LHCN-M2 (cell line): Measurements from ENCODE around the gene SACM1L. TPM values are rescaled to one million over a fixed set of nuclear protein-coding genes. Genes with fewer than 3 reads are reported as not detected.

ENCODE experiments used
- DNase-seq: peaks from one replicate; pipeline ENCODE4 v3.0.0-alpha.2; 2012; ENCODE audit warnings: low read depth
- polyA plus RNA-seq: library from polyadenylated mRNA; unstranded; fragments of >200 nt; gene quantifications from one replicate; pipeline ENCODE4 v1.2.1, GENCODE V29; 2012; ENCODE audit warnings: missing spikeins
- total RNA-seq: library from RNA; depleted of rRNA; stranded (reverse); fragments of >200 nt; gene quantifications from 2 replicates; pipeline ENCODE4 v1.2.3, GENCODE V29; 2014; rRNA removed

The SACM1L gene, protein sequence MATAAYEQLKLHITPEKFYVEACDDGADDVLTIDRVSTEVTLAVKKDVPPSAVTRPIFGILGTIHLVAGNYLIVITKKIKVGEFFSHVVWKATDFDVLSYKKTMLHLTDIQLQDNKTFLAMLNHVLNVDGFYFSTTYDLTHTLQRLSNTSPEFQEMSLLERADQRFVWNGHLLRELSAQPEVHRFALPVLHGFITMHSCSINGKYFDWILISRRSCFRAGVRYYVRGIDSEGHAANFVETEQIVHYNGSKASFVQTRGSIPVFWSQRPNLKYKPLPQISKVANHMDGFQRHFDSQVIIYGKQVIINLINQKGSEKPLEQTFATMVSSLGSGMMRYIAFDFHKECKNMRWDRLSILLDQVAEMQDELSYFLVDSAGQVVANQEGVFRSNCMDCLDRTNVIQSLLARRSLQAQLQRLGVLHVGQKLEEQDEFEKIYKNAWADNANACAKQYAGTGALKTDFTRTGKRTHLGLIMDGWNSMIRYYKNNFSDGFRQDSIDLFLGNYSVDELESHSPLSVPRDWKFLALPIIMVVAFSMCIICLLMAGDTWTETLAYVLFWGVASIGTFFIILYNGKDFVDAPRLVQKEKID
- total RNA-seq: 64.5 and 71.3 TPM in 2 replicates
- polyA plus RNA-seq: 17.1 TPM

DNA sequence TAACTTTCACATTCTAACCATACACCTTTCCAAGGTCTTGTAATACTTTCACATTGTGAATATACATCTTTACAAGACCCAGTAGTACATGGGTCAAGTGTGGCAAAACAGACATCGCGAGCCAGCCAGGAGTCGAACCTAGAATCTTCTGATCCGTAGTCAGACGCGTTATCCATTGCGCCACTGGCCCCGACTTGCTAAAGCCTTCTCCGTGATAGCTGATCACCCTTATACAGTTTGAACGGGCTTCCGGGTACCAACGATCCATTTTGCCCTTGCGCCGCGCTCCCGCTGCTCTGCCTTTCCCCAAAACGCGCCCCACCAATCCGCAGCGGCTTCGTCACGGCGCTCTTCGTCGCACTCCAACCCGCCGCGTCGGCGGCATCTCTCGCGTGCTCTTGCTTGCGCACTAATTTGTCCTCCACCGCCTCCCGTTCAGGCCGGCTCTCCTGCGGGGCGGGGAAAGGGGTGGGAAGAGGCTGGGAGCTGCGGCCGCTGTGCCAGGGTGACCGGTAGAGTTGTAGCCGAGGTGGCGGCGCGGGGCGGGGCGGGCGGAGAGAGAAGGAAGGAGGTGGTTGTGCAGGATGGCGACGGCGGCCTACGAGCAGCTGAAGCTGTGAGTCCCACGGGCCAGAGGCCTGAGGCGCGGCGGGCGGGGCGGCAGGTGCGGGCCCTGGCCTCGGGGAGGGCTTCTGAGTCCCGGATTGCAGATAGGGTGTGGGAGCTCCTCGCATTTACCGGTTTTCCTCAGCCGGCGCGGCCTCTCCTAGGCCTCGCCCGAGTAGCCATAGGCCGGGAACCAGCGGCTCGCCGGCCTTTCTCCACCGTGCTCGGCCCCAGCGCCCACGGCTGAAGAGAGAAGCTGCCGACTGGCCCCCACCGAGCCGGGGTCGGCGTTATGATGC lies at the start of gene SACM1L:
Gene SACM1L, plus strand, starts transcription at position 515 of the 905 bp plus-strand sequence. Its CDS starts 70 bp downstream, at position 585.
- DNase-seq: peak; percentile 99

DNA sequence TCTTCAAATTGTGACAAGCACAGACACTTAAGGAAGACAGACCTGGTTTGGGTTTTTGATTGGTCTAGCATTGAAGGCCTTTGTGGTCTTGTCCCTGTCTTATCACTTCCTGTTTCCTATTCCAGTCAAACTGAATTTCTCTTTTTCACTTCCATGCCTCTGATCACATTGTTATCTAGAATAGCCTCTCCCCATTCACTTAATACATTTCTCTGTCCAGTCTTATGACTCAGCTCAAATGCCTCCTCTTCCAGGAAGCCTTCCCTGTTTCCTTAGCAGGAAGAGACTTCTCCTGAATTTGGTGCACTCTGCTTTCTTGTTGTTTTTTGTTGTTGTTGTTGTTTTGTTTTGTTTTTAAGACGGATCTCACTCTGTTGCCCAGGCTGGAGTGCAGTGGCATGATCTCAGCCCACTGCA lies 49.1 kb upstream of the SACM1L start:
- no peak for DNase-seq

DNA sequence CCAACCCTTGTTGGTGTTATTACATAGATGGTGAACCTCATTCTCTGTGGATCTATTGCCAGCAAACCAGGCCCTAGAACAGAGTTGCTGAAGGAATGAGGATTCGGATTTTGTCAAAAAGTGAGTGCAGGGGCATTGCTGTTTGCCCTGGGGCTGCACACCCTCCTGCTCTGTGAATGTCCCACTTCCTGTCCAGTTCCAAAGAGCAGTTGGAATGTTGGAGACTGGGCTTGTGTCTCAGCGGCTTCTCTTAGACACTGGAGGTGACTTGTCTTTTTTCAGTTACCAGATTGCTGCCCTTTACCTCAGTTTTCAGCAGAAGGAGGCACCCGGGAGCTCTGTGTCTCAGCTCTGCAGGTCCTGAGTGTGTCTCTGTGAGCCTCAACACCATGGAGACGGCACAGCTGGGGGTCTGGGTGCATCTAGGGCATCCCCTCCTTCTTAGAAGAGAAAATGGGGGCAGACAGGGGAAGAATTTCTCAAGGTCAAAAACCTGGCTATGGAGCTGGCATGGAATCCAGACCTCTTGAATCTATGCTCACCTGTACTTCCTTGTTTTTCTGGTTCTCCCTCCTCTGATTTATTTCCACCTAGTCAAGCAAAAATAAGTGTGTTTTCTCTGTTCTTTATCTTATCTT lies 48.4 kb upstream of the SACM1L start:
- no peak for DNase-seq

DNA sequence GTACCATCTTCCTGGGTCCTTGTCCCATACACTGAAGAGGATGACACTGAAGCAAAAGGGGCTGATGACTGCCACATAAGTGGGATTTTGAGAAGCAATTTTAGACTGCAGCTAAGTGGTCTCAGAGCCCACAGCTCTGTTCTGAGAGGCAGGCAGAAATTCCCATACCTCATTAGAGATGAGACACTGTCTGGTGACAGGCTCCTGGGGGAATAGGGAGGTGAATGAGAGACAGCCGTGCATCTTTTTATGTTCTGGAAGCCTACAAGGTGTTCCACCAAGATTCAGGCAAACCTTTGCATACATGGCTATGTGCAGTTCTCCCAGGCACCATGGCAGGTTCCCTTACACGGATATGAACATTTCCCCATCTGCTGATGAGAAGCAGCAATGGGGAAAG lies 47.4 kb upstream of the SACM1L start:
- DNase-seq: no peak

DNA sequence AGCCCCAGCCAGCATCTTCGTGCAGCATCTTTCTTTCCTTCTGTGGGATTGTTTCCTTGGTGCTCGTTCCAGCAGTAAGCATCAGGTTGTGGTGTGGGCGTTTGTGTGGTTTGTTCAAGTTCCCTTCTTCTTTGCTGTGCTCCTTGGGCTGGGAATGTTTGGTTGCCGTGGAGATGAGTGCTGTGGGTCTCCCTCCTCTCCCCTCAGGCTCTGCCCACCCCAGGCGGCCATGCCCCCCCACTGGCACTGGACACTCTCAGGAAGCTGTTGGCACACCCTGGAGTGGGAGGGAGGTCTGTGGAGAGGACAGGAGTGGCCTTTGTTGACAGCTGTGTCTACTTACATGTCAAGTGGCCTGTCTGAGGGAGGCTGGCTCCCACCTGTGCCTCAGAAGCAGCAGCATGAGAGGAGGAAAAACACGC lies 46.5 kb upstream of the SACM1L start:
- peak; percentile 75 for DNase-seq

DNA sequence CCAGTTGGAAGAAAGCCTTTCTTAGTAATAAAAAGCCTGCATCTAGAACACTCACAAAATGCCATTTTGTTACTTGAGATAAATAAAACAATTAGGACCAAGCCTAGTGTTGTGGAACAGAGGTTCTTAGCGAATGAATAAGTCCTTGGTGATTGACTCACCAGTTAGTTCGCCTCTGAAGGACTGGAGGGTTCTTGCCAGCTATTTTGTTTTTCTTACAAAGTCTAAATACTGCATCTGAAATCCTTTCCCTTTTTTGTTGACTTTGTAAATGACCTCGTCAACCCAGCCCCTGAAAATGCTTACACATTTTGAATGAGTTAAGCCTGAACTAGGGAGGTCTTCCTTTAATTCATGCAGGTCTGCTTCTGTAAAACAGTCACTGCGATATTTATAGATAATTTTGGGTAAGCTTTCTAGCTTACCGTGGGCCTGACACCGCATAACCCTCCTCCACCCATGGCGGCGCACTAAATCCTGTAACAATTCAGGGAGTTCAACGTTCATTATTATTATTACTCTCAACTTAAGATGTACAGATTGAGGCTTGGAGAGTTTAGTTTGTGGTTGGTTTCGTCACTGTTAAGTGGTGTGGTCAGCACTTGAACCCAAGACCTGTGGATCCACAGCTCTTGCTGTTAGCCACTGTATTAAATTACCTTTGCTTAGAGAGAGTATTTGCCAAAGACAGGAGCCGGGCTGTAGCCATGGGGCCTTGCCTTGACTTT lies 45.0 kb upstream of the SACM1L start:
- DNase-seq: peak; percentile 84

DNA sequence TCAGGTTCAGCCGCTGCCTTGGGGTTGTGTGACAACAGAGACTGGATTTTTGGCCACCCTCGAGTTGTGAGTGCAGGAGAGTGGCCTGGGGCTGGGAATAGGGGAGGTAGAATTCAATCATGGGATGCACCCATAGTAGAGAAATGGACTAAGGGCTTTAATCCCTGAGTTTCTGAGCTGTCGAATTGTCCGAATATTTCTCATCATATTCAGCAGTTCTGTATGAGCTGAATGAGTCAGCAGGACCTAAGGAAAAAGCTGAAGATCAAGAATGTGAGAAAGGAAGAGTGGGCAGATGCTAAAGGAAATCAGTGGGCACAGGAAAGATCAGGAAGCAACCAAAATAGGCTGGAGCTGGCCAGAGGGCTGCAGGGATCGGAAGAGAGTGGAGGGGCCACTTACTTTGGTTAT lies 44.4 kb upstream of the SACM1L start:
- DNase-seq: peak; percentile 94

DNA sequence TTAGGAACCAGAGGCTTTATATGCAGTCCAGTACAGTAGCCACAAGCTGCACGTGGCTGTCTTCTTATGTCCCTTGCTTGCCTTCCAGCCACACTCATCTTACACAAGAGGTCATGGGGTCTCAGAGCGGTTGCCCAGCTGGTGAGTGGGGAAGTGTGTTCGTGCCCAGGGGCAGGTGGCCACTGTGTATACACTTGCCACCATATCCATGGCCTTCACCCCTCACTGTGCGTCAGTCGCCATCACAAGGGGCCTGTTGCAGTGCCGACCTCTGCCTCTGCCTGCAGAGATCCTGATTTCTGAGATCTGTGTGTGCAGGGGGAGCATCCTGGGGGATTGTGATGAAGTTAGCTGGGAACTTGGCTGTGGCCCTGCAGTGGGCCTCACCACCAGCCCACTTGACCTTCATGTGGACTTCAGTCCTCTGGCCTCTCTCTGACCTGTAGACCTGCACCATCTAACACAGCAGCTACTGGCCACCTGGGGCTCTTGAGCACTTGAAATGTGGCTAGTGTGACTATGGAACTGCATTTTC lies 43.1 kb upstream of the SACM1L start:
- no peak for DNase-seq

DNA sequence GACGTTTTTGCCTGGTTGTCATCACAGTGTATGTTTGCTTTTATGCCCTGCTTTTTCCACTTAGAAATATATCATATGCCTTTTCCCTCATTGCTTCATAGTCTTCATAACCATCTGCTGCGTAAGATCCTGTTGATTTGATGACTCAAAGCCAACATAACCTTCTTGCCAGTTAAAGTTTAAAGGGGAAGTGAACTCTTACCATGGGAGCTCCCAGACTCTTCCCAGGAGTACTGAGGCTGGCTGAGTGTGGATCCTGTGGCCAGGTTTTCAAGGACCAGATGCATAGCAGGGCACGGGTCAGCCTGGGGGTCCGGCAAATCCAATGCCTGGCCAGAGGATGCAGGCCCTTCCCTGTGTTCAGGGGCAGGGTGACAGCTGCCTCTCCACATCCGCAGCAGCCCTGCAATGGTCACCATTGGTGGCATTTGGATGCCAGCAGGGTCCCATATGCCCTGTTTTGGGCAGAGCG lies 42.0 kb upstream of the SACM1L start:
- peak; percentile 93 for DNase-seq

DNA sequence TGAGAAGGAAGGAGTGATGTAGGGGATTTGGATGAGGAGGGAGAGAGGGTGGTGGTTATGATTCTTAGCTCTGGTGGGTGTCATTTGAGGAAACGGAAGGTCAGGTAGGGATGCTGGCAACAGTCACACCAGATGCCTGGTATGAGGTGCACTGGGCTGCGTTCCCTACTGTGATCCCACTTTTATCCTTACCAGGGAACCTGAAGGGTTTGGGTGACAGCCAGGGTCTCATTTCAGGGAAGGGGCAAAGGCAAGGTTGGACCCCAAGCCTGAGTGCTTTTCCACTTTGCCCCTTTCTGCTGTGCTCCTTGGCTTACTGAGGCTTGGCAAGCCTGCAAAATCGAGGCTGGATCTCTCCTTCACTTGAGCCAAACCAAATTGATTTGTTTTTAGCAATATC lies 36.0 kb upstream of the SACM1L start:
- no peak for DNase-seq

DNA sequence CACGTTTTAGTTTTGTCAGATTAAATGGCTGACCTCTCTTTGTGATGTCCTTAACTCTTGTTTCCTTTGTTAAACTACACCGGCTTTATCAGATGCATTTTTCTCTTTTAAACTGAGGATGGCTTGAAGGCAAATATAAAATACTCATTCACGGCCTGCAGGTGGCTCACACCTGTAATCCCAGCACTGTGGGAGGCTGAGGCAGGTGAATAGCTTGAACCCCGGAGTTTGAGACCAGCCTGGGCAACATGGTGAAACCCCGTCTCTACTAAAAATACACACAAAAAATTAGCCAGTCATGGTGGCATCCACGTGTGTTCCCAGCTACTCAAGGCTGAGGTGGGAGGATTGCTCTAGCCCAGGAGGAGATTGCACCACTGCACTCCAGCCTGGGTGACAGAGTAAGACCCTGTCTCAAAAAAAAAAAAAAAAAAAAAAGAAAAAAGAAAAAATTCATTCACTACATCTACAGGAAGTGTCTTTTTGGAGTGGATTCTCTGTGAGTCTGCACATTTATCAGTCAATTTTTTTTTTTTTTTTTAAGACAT lies 34.7 kb upstream of the SACM1L start:
- DNase-seq: no peak

DNA sequence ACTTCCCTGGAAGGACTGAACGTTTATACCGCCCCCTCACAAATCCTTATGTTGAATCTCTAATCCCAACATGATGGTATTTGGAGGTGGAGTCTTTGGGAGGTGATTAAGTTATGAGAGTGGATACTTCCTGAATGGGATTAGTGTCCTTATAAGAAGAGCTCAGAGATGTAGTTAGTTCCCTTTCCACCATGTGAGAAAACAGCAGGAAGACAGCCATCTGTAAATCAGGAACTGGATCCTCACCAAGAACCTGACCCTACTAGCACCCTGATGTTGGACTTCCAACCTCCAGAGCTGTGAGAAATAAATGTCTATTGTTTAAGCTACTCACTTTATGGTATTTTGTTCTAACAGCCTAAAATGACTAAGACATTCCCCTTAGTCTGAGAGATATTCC lies 33.3 kb upstream of the SACM1L start:
- no peak for DNase-seq

DNA sequence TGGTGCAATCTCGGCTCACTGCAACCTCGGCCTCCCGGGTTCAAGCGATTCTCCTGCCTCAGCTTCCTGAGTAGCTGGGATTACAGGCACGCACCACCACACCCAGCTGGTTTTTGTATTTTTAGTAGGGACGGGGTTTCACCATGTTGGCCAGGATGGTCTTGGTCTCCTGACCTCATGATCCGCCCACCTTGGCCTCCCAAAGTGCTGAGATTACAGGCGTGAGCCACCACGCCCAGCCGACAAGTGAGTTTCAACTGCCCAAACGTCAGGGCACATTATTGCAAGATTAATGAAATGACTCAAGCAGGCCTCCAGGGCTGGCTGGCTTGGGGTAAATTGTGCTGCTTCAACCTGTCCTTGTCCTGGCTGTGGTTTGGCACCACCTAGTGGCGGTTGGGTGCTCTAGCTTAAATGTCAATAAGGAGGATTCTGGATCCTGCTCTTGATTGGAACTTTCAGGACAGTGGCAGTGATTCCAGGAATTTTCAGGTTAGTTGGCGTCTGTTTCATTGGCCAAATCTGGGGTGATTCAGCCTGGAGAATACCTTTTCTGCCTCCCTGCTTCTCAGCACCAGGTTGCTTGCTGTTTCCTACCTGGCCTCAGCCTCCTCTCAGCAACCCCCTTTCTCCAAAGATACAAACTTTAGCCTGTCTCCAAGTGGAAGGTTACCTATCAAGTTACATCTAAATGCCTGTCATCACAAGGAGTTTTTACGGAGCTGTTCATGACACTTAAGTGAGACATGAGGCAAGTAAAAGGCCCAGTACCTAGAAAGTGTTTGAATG lies 32.4 kb upstream of the SACM1L start:
- peak; percentile 92 for DNase-seq

DNA sequence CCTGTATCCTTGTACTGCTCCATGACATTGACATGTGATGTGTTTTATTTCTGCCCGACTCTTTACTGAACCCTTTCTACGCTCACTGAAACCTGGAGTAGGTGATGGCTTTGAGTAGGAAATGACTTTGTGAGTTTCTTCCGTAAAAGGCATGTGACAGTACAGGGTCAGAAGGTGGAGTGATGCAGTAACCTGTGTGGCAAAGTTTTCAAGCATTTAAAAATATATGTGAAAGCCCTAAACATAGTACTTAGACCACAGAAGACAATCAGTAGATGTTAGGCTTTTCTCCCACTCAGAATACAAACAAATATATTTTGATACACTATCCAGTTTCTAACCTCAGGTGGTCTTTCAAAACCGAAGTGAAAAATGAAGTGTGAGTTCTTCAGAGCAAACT lies 31.3 kb upstream of the SACM1L start:
- no peak for DNase-seq

DNA sequence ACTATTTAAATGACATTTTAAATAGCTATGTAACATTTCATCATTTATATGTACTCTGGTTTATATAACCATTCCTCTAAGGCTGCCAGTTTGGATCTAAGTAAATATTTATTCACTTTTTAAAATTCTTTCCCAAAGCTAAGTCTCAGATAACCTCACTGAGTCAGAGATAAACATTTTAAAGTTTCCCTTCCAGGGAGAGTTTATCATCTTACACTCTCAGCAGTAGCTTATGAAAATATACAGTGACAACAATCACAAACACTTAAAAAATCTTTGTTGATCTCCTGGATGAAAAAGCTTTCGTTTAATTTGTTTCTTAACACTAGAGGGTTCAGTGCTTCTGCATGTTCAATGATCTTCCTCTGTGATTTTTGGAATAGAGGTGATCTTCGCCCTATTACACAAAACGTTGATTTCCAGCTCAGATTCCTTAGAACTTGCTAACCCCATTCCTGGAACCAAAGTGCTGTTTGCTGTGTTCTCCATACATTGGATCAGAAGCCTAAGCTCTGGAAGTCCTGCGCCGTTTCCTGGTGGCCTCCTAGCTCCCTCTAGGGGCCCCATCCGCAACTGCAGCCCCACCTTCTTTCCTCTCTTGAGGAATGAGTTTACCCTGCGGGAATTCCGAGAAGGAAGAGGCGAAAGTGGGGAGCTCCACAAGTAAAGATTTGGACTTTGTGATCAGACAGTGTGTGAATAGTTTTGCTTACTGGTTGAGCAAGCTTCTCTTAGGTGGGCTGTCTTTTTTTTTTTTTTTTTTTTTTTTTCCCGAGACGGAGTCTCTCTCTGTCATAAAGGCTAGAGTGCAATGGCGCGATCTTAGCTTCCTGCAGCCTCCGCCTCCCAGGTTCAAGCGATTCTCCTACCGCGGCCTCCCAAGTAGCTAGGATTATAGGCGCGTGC lies 29.3 kb upstream of the SACM1L start:
- peak; percentile 78 for DNase-seq

DNA sequence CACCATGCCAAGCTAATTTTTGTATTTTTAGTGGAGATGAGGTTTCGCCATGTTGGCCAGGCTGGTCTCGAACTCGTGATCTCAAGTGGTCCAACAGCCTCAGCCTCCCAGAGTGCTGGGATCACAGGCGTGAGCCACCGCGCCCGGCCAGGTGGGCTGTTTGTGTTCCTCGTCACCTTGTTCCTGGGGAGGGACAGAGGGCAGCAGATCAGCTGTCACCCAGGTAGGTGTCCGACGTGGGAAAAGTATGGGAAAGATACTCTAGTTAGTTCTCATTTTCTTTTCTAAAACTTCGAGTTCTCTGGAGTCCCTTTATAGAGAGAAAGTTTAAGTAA lies 28.7 kb upstream of the SACM1L start:
- DNase-seq: no peak

DNA sequence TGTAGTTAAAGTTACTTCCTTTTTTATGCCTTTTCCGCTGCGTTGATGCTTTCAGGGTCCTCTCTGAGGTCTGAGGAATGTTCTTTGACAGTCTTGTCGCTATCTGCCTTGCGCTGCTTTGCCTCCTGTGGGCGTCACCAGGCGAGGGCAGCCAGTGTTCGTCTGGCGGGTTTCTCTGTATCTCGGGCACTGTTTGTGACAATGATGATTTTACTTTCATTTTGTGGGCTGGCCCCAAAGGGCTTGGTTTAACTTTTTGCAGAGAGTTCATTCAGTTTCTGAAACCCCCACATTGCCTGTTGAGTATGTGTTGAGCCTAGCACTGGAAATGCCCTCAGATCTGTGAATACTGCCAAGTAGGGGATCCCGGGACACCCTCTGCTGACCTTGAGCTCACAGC lies 24.6 kb upstream of the SACM1L start:
- no peak for DNase-seq

DNA sequence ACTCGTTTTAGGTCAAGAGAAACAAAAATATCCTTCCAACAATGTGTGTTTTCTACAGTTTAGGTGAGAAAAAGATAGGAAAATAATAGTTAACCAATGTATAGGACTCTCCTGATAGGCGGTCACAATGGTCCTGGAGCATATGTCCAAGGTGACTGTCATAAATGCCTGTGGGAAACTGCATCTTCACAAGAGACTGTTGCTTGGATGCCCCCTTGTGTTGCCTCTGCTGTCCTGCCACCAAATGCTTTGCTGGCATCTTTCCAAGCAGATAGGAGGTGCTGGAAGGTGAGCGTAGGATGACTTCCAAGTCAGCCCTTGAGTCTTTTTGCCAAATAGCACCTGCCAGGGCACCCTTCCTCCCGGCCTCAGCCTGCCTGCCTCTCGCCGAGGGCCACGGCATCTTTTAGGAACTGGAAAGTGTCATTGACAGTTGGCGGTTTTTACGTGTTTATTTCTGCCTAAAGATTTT lies 24.1 kb upstream of the SACM1L start:
- peak; percentile 56 for DNase-seq
